GM23338 (cell line): Measurements from ENCODE around the gene SCAPER.

Source experiments
- CTCF ChIP-seq, 2 experiments: fragments of 200-600 bp in 1 of 2; sonication (generic) in 1 of 2; conservative IDR thresholded peaks; 2 replicates each; pipeline versions ENCODE4 v1.5.1 to v1.6.1; 2016 to 2017; ENCODE audit warnings: antibody characterized with exemption in 2 of 2, low read depth in 2 of 2, mild to moderate bottlenecking in 2 of 2, moderate library complexity in 1 of 2
- ETS1 ChIP-seq: IDR thresholded peaks from 2 replicates; pipeline ENCODE4 v1.6.1; 2016; ENCODE audit warnings: antibody characterized with exemption
- EZH2 ChIP-seq: fragments of 200-600 bp; sonication (generic); IDR thresholded peaks from one replicate; pipeline ENCODE4 v1.8.0; 2017; ENCODE audit warnings: antibody characterized with exemption, mild to moderate bottlenecking, low read depth; ENCODE audit not compliant: unreplicated experiment
- POLR2AphosphoS5 ChIP-seq: IDR thresholded peaks from 2 replicates; pipeline ENCODE4 v1.6.1; 2016; ENCODE audit warnings: antibody characterized with exemption, low read depth
- TF ChIP-seq, protein P1 (sequence below): IDR thresholded peaks from one replicate; pipeline ENCODE4 v1.6.1; 2018; ENCODE audit warnings: antibody characterized with exemption; ENCODE audit not compliant: unreplicated experiment

DNA sequence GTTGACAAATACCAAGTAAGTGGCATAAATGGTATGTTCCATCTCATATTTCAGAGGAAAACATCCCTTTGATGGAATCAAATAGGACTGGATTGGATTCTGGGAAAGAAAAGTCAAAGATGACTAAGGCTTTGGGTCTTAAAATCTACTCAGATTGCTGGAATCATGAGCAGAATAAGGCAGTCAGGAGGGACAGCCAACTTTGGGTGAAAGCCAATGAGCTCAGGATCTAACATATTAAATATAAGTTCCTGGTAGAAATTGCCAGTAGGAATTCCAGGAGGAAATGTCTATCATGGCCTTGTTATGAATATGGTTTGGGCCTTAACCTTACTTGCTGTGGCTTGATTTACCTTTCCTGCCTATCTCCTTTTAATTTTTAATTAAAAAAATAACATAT, 513.3 kb downstream of the SCAPER start:
- TF ChIP-seq, protein P1, sequence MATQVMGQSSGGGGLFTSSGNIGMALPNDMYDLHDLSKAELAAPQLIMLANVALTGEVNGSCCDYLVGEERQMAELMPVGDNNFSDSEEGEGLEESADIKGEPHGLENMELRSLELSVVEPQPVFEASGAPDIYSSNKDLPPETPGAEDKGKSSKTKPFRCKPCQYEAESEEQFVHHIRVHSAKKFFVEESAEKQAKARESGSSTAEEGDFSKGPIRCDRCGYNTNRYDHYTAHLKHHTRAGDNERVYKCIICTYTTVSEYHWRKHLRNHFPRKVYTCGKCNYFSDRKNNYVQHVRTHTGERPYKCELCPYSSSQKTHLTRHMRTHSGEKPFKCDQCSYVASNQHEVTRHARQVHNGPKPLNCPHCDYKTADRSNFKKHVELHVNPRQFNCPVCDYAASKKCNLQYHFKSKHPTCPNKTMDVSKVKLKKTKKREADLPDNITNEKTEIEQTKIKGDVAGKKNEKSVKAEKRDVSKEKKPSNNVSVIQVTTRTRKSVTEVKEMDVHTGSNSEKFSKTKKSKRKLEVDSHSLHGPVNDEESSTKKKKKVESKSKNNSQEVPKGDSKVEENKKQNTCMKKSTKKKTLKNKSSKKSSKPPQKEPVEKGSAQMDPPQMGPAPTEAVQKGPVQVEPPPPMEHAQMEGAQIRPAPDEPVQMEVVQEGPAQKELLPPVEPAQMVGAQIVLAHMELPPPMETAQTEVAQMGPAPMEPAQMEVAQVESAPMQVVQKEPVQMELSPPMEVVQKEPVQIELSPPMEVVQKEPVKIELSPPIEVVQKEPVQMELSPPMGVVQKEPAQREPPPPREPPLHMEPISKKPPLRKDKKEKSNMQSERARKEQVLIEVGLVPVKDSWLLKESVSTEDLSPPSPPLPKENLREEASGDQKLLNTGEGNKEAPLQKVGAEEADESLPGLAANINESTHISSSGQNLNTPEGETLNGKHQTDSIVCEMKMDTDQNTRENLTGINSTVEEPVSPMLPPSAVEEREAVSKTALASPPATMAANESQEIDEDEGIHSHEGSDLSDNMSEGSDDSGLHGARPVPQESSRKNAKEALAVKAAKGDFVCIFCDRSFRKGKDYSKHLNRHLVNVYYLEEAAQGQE, result no peak
- TF ChIP-seq CTCF (conservative IDR thresholded peaks at IDR 0.05; ENCODE audit: low read depth in 2 of 2) (no peak), EZH2 (no peak), POLR2AphosphoS5 (no peak), ETS1 (no peak)
